A549 (cell line): ENCODE results near the gene NAT8L. TPM values are rescaled to one million over a fixed set of nuclear protein-coding genes. Genes with fewer than 3 reads are reported as not detected.

Experiments
- ATAC-seq, 2 experiments: fragments of 200-7000 bp in 1 of 2; fragments of >200 bp in 1 of 2; cut with Nextera tagmentation in 1 of 2; cut with Tn5 transposase in 1 of 2; 3 replicates each; pipeline versions ENCODE4 v1.8.0 to v1.9.1; 2018 to 2020; ENCODE audit warnings: mild to moderate bottlenecking in 1 of 2, moderate library complexity in 1 of 2
- CTCF ChIA-PET: fragments of 300-600 bp; sonication (Branson Sonifier 250); formaldehyde crosslinking; extraction: SDS; loops from one replicate; lab custom pipeline; 2021; ENCODE audit warnings: antibody characterized with exemption, inconsistent platforms; lab: Yijun Ruan, JAX
- POLR2A ChIA-PET: fragments of 350-600 bp; formaldehyde crosslinking; extraction: SDS; loops from one replicate; lab custom pipeline; 2021; ENCODE audit warnings: antibody characterized with exemption, inconsistent platforms; lab: Yijun Ruan, JAX
- DNase-seq, 2 experiments: peaks; one replicate each; pipeline versions ENCODE4 v3.0.0 to v3.0.0-alpha.2; 2011 to 2016; ENCODE audit warnings: low read depth in 1 of 2, low spot score in 1 of 2
- FAIRE-seq: peaks from 2 replicates; lab custom pipeline; 2011; peaks lifted over from hg19 to GRCh38; lab: Jason Lieb, UNC
- H3K27ac ChIP-seq, 2 experiments: fragments of >200 bp; sonication (Bioruptor Twin); formaldehyde crosslinking; 3 replicates each; pipeline ENCODE4 v1.5.1; 2016 to 2017
- H3K4me1 ChIP-seq: fragments of >200 bp; sonication (Bioruptor Twin); formaldehyde crosslinking; 3 replicates; pipeline ENCODE4 v1.6.1; 2016
- H3K4me2 ChIP-seq: fragments of >200 bp; sonication (Bioruptor Twin); formaldehyde crosslinking; 3 replicates; pipeline ENCODE4 v1.6.1; 2016
- H3K4me3 ChIP-seq: fragments of >200 bp; sonication (Bioruptor Twin); formaldehyde crosslinking; 3 replicates; pipeline ENCODE4 v1.5.1; 2016
- H3K9me3 ChIP-seq: fragments of >200 bp; sonication (Bioruptor Twin); formaldehyde crosslinking; 3 replicates; pipeline ENCODE4 v1.6.1; 2016
- BHLHE40 ChIP-seq: IDR thresholded peaks from 2 replicates; pipeline ENCODE4 v1.6.1; 2012; ENCODE audit warnings: low read depth, low read length, inconsistent platforms
- CHD4 ChIP-seq: fragments of 200-600 bp; sonication (generic); IDR thresholded peaks from 2 replicates; pipeline ENCODE4 v1.6.1; 2016; ENCODE audit warnings: antibody characterized with exemption, mild to moderate bottlenecking, borderline replicate concordance
- CTCF ChIP-seq: fragments of >200 bp; sonication (Bioruptor Twin); formaldehyde crosslinking; IDR thresholded peaks from 3 replicates; pipeline ENCODE4 v1.5.1; 2016
- EHF ChIP-seq: fragments of 250-450 bp; sonication (Bioruptor Pico); IDR thresholded peaks from 2 replicates; pipeline ENCODE4 v1.5.0; 2020; ENCODE audit warnings: mild to moderate bottlenecking
- EHMT2 ChIP-seq: fragments of 200-600 bp; sonication (generic); IDR thresholded peaks from 2 replicates; pipeline ENCODE4 v1.6.1; 2016; ENCODE audit warnings: antibody characterized with exemption, low read depth, mild to moderate bottlenecking, moderate library complexity
- FOSB ChIP-seq: fragments of 250-450 bp; sonication (Bioruptor Pico); IDR thresholded peaks from 2 replicates; pipeline ENCODE4 v1.5.0; 2020; ENCODE audit warnings: mild to moderate bottlenecking, moderate library complexity
- GATA3 ChIP-seq: IDR thresholded peaks from 2 replicates; pipeline ENCODE4 v1.6.1; 2012; ENCODE audit warnings: borderline replicate concordance
- HEYL ChIP-seq: fragments of 250-450 bp; sonication (Bioruptor Pico); IDR thresholded peaks from 2 replicates; pipeline ENCODE4 v1.8.0; 2021; ENCODE audit warnings: mild to moderate bottlenecking, moderate library complexity
- HMGXB4 ChIP-seq: fragments of 250-450 bp; sonication (Bioruptor Pico); IDR thresholded peaks from 2 replicates; pipeline ENCODE4 v1.5.0; 2021; ENCODE audit warnings: mild to moderate bottlenecking, moderate library complexity, borderline replicate concordance
- HOXA7 ChIP-seq: fragments of 250-450 bp; sonication (Bioruptor Pico); IDR thresholded peaks from 2 replicates; pipeline ENCODE4 v1.5.0; 2020; ENCODE audit warnings: mild to moderate bottlenecking, moderate library complexity
- HOXB13 ChIP-seq: fragments of 250-450 bp; sonication (Bioruptor Pico); IDR thresholded peaks from 2 replicates; pipeline ENCODE4 v1.5.0; 2020; ENCODE audit warnings: low read depth, mild to moderate bottlenecking, moderate library complexity
- KDM1A ChIP-seq: fragments of 200-600 bp; sonication (generic); IDR thresholded peaks from 2 replicates; pipeline ENCODE4 v1.6.1; 2016; ENCODE audit warnings: low read depth, mild to moderate bottlenecking
- MAFK ChIP-seq: fragments of 450-650 bp; IDR thresholded peaks from 2 replicates; pipeline ENCODE4 v1.6.1; 2014; ENCODE audit not compliant: partially characterized antibody
- MAX ChIP-seq: IDR thresholded peaks from 2 replicates; pipeline ENCODE4 v1.6.1; 2012
- NPAS2 ChIP-seq: fragments of 250-450 bp; sonication (Bioruptor Pico); IDR thresholded peaks from 2 replicates; pipeline ENCODE4 v1.8.0; 2022; ENCODE audit warnings: mild to moderate bottlenecking, moderate library complexity, borderline replicate concordance
- PHF8 ChIP-seq: fragments of 200-600 bp; sonication (generic); IDR thresholded peaks from 2 replicates; pipeline ENCODE4 v1.6.1; 2016; ENCODE audit warnings: low read depth, mild to moderate bottlenecking, antibody characterized with exemption, moderate library complexity, borderline replicate concordance
- POLR2A ChIP-seq: IDR thresholded peaks from 2 replicates; pipeline ENCODE4 v1.6.1; 2012; ENCODE audit warnings: mild to moderate bottlenecking, low read length
- POLR2AphosphoS2 ChIP-seq: conservative IDR thresholded peaks from 2 replicates; pipeline ENCODE4 v1.6.1; 2012; ENCODE audit warnings: low read length, improper control_type of control experiment, inconsistent platforms
- RCOR1 ChIP-seq: fragments of 150-350 bp; IDR thresholded peaks from 2 replicates; pipeline ENCODE4 v1.6.1; 2014; ENCODE audit warnings: antibody characterized with exemption, low read length, low read depth
- RFX5 ChIP-seq: fragments of 450-650 bp; IDR thresholded peaks from 2 replicates; pipeline ENCODE4 v1.7.1; 2014; ENCODE audit warnings: antibody characterized with exemption, mild to moderate bottlenecking, moderate library complexity
- SMC3 ChIP-seq: fragments of >200 bp; sonication (Bioruptor Twin); formaldehyde crosslinking; IDR thresholded peaks from 3 replicates; pipeline ENCODE4 v1.6.1; 2018; ENCODE audit warnings: inconsistent platforms
- SREBF2 ChIP-seq: fragments of 450-650 bp; IDR thresholded peaks from 2 replicates; pipeline ENCODE4 v1.6.1; 2014; ENCODE audit warnings: mild to moderate bottlenecking, moderate library complexity
- TFCP2L1 ChIP-seq: fragments of 250-450 bp; sonication (Bioruptor Pico); IDR thresholded peaks from 2 replicates; pipeline ENCODE4 v1.5.0; 2021; ENCODE audit warnings: mild to moderate bottlenecking
- TP53 ChIP-seq: fragments of 250-450 bp; sonication (Bioruptor Pico); IDR thresholded peaks from 2 replicates; pipeline ENCODE4 v1.5.0; 2021; ENCODE audit warnings: mild to moderate bottlenecking, moderate library complexity
- USF2 ChIP-seq: fragments of 450-650 bp; IDR thresholded peaks from 2 replicates; pipeline ENCODE4 v1.6.1; 2014; ENCODE audit warnings: antibody characterized with exemption
- ZC3H11A ChIP-seq: fragments of 450-650 bp; IDR thresholded peaks from 2 replicates; pipeline ENCODE4 v1.6.1; 2014; ENCODE audit warnings: antibody characterized with exemption, mild to moderate bottlenecking
- ZFP36 ChIP-seq: fragments of 450-650 bp; IDR thresholded peaks from 2 replicates; pipeline ENCODE4 v1.6.1; 2014; ENCODE audit warnings: borderline replicate concordance; ENCODE audit not compliant: partially characterized antibody
- ZNF302 ChIP-seq: fragments of 250-450 bp; sonication (Bioruptor Pico); IDR thresholded peaks from 2 replicates; pipeline ENCODE4 v1.9.0; 2021; ENCODE audit warnings: inconsistent platforms, mild to moderate bottlenecking, moderate library complexity
- ZSCAN20 ChIP-seq: fragments of 250-450 bp; sonication (Bioruptor Pico); IDR thresholded peaks from 2 replicates; pipeline ENCODE4 v1.8.0; 2022; ENCODE audit warnings: mild to moderate bottlenecking, moderate library complexity
- WGBS: methylation state at CpG from one replicate; pipeline ENCODE4 v1.1.6; 2017; ENCODE audit errors: missing lambda C conversion rate; 5-methylcytosine and 5-hydroxymethylcytosine counted together
- polyA plus RNA-seq, 4 experiments: library from polyadenylated mRNA; depleted of rRNA in 3 of 4; stranded (reverse); fragments of >200 nt; fragmentation: RNase III in 1 of 4; extraction: RNeasy Plus Mini Kit Qiagen cat#74134 plus additional on column Dnase treatment in 1 of 4; gene quantifications; 2 replicates in 3 of 4; 3 replicates in 1 of 4; pipeline ENCODE4 v1.2.3, GENCODE V29; 2011 to 2017

Gene NAT8L
- polyA plus RNA-seq, 2 of the 4 experiments (the other 2 are of a cell fraction) = 2.6 to 8.2 TPM

GRCh38 chr4:2049381-2049780 lies 9.7 kb upstream of the NAT8L start (continued):
- TF ChIP-seq ZSCAN20 = no peak
- no peak for TF ChIP-seq EHF (CRISPR knock-in tag)
- no peak for TF ChIP-seq TFCP2L1 (CRISPR knock-in tag)
- TF ChIP-seq, all 56 proteins: peak for 0

- no peak for FAIRE-seq
- Histone ChIP-seq H3K9me3 (peaks cover under 1% of the 10 kb centered on the region; the same call in 1 of the 3 replicates), H3K4me2 (no peak overlapping the region), H3K27ac (no peak overlapping the region), H3K4me1 (no peaks in the 10 kb centered on the region; the same call in 2 of the 3 replicates), H3K4me3 (no peak overlapping the region)
- ChIA-PET CTCF (interaction anchor here (1.0 to 1.4 kb wide), 2 partner anchors 9 to 13 kb away, joined by 3 read pairs; no protein-coding TSS in a partner anchor), POLR2A (no interaction called here)
- WGBS = 92% methylated on average over 7 of the region's 7 CpGs
- no peak for ATAC-seq
- DNase-seq = no peak
- TF ChIP-seq EHF (CRISPR knock-in tag) = no peak
- TF ChIP-seq HOXB13 = no peak
- TF ChIP-seq MAFK = no peak
- TF ChIP-seq CTCF = no peak
- no peak for TF ChIP-seq BHLHE40
- TF ChIP-seq TP53 (CRISPR knock-in tag) = no peak
- no peak for TF ChIP-seq POLR2A
- no peak for TF ChIP-seq HOXA7 (CRISPR knock-in tag)
- no peak for TF ChIP-seq USF2
- no peak for TF ChIP-seq HEYL (CRISPR knock-in tag)
- TF ChIP-seq KDM1A = no peak
- no peak for TF ChIP-seq ZFP36
- TF ChIP-seq GATA3 = no peak
- TF ChIP-seq CHD4 = no peak
- TF ChIP-seq ZC3H11A = no peak
These were observed 9.3 kb upstream of the NAT8L start for GRCh38 chr4:2049811-2050210.

- ATAC-seq = no peak
- H3K9me3 ChIP-seq = no peaks in the 10 kb centered on the region
- WGBS = 88% methylated on average over 10 of the region's 10 CpGs
- no peak overlapping the region for H3K4me2 ChIP-seq
- ChIA-PET POLR2A (no interaction called here), CTCF (interaction anchor here (1.0 kb wide), 1 partner anchor 10 kb away, joined by 3 read pairs; no protein-coding TSS in a partner anchor)
- FAIRE-seq = no peak
- no peak for TF ChIP-seq RFX5
- no peak for TF ChIP-seq HEYL (CRISPR knock-in tag)
- no peak for TF ChIP-seq ZSCAN20
- TF ChIP-seq POLR2AphosphoS2 = no peak
- TF ChIP-seq EHMT2 = no peak
- no peak for TF ChIP-seq HMGXB4 (CRISPR knock-in tag)
- no peak for TF ChIP-seq RCOR1
- TF ChIP-seq NPAS2 (CRISPR knock-in tag) = no peak
- TF ChIP-seq ZNF302 (CRISPR knock-in tag) = no peak
- TF ChIP-seq SMC3 = no peak
- TF ChIP-seq SREBF2 = no peak
- TF ChIP-seq MAX = no peak
- no peak for TF ChIP-seq FOSB
- TF ChIP-seq PHF8 = no peak
- no peaks in the 10 kb centered on the region; the same call in 2 of the 3 replicates for H3K4me1 ChIP-seq
- H3K27ac ChIP-seq = no peak overlapping the region
- DNase-seq = no peak
- H3K4me3 ChIP-seq = no peak overlapping the region
These were observed 8.0 kb upstream of the NAT8L start for GRCh38 chr4:2051086-2051485.
